Activated CD8-positive, alpha-beta memory T cell treated with anti-CD3 and anti-CD28 coated beads, Interleukin-2, amount 10 ng/mL, durations not matched to agents 7 days and 5 days (primary cell): ENCODE results near the gene FOXO6. TPM values are rescaled to one million over a fixed set of nuclear protein-coding genes. Genes with fewer than 3 reads are reported as not detected.
"Not testable (repeated sequence)": the region's sequence is repeated elsewhere in the genome, so short reads cannot be mapped to it uniquely, and the experiment has no call there.

ENCODE experiments used
- ATAC-seq: fragments of 150-1000 bp; cut with Tn5 transposase; one replicate; pipeline ENCODE4 v1.10.0; 2021; ENCODE audit warnings: moderate library complexity
- CTCF ChIA-PET: fragments of 350-600 bp; sonication (Branson Sonifier 250); formaldehyde crosslinking; loops from one replicate; lab custom pipeline; 2021; ENCODE audit warnings: antibody characterized with exemption; lab: Charles Lee
- DNase-seq: peaks from one replicate; pipeline ENCODE4 v3.0.0-alpha.2; 2020
- H3K27ac Mint-ChIP-seq: one replicate; pipeline ENCODE4 v1.8.0; 2021; ENCODE audit warnings: mild to moderate bottlenecking, mixed read lengths
- H3K27me3 Mint-ChIP-seq: one replicate; pipeline ENCODE4 v1.8.0; 2021; ENCODE audit warnings: mixed read lengths
- H3K36me3 Mint-ChIP-seq: one replicate; pipeline ENCODE4 v1.8.0; 2021; ENCODE audit warnings: mild to moderate bottlenecking, mixed read lengths
- H3K4me1 Mint-ChIP-seq: one replicate; pipeline ENCODE4 v1.8.0; 2021; ENCODE audit warnings: mixed read lengths
- H3K4me3 Mint-ChIP-seq: one replicate; pipeline ENCODE4 v1.8.0; 2021; ENCODE audit warnings: mild to moderate bottlenecking, moderate library complexity, mixed read lengths
- H3K9me3 Mint-ChIP-seq: one replicate; pipeline ENCODE4 v1.8.0; 2022; ENCODE audit warnings: low read depth, mixed read lengths
- total RNA-seq, 2 experiments: library from RNA; stranded (reverse); gene quantifications; one replicate each; pipeline ENCODE4 v1.2.3, GENCODE V29; 2021

The FOXO6 gene
- total RNA-seq, 2 experiments from 2014 or later = not detected

DNA sequence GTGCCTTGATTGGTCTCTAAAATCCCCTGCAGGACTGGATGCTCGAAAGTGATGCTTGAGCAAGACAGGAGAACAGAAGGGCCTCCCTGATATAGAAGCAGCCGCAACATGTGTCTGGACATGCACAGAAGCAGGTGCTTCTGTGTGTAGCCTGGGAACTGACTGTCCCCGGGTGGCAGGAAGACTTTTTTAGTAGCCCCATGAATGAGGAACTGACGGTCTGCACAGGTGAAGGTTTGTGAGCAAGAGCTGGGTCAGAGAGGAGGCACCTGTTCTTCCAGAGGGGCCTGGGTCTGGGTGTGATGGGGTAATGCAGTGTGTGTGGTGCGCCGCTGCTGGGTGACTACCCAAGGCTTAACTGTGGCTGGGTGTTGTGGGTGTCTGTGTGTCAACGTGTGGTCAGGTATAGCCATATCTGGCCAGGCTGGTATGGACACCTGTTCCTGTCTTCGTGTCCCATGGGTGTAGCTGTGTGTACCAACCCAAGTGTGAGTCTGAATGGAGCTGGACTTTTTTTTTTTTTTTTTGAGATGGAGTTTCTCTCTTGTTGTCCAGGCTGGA, 39.1 kb upstream of the FOXO6 start:
- ATAC-seq = no peak

GRCh38 chr1:41322835-41323234, 38.4 kb upstream of the FOXO6 start:
- Mint-ChIP-seq H3K36me3 (no peaks in the 10 kb centered on the region), H3K4me3 (no peak overlapping the region), H3K4me1 (no peaks in the 10 kb centered on the region), H3K27me3 (no peaks in the 10 kb centered on the region), H3K9me3 (no peaks in the 10 kb centered on the region), H3K27ac (no peak overlapping the region)
- ATAC-seq (peak; percentile 71), DNase-seq (peak; percentile 52)
- CTCF ChIA-PET = interaction anchor here (0.7 to 2.5 kb wide), 6 partner anchors 10 to 112 kb away, joined by 3 to 14 read pairs (median 6); no protein-coding TSS in a partner anchor

More for the DNA sequence above, 39.1 kb upstream of the FOXO6 start:
- Mint-ChIP-seq H3K36me3 (no peaks in the 10 kb centered on the region), H3K9me3 (no peaks in the 10 kb centered on the region), H3K27me3 (no peaks in the 10 kb centered on the region), H3K4me1 (no peaks in the 10 kb centered on the region), H3K4me3 (no peak overlapping the region), H3K27ac (no peak overlapping the region)
- peak; percentile 12 for DNase-seq
- CTCF ChIA-PET = interaction anchor here (0.6 to 2.5 kb wide), 7 partner anchors 9 to 113 kb away, joined by 3 to 14 read pairs (median 6); no protein-coding TSS in a partner anchor

- H3K4me1 Mint-ChIP-seq = no peaks in the 10 kb centered on the region
- no peaks in the 10 kb centered on the region for H3K36me3 Mint-ChIP-seq
- no peak for ATAC-seq
- DNase-seq = no peak
- CTCF ChIA-PET = interaction anchor here (1.6 to 2.5 kb wide), 5 partner anchors 10 to 95 kb away, joined by 3 to 14 read pairs (median 7); no protein-coding TSS in a partner anchor
- H3K9me3 Mint-ChIP-seq = no peaks in the 10 kb centered on the region
- no peak overlapping the region for H3K4me3 Mint-ChIP-seq
- H3K27me3 Mint-ChIP-seq = no peaks in the 10 kb centered on the region
- no peak overlapping the region for H3K27ac Mint-ChIP-seq
Observed at GRCh38 chr1:41323243-41323642, 38.0 kb upstream of the FOXO6 start.

DNA sequence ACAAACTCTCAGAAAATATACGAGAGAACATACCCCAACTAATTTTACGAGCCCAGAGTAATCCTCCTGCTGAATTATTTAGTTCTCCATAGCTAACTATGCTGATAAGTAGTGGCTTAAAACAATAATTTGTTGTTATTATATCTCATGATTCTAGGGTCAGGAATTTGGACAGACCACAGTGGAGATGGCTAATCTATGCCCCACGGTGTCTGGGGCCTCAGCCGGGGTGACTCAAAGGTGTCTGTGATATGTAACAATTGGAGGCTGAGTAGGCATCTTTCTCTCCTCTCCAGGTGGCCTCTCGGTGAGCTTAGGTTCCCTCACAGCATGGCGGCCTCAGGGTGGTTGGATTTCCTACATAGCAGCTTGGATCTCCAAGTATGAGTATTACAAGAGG, 35.4 kb upstream of the FOXO6 start:
- Mint-ChIP-seq H3K36me3 (no peaks in the 10 kb centered on the region), H3K27me3 (peaks cover under 1% of the 10 kb centered on the region), H3K4me3 (no peak overlapping the region), H3K27ac (no peak overlapping the region), H3K4me1 (no peaks in the 10 kb centered on the region), H3K9me3 (no peaks in the 10 kb centered on the region)
- ATAC-seq (no peak), DNase-seq (peak; percentile 25)
- CTCF ChIA-PET = interaction anchor here (0.9 kb wide), 1 partner anchor 11 kb away, joined by 5 read pairs; no protein-coding TSS in a partner anchor

- Mint-ChIP-seq H3K27me3 (peaks cover 3% of the 10 kb centered on the region), H3K36me3 (no peaks in the 10 kb centered on the region), H3K9me3 (no peaks in the 10 kb centered on the region), H3K27ac (no peak overlapping the region), H3K4me1 (no peaks in the 10 kb centered on the region), H3K4me3 (no peak overlapping the region)
- ATAC-seq = no peak
- DNase-seq = peak; percentile 38
- CTCF ChIA-PET = interaction anchor here (1.2 kb wide), 1 partner anchor 90 kb away, joined by 4 read pairs; no protein-coding TSS in a partner anchor
Observed at GRCh38 chr1:41327383-41327999, 33.7 kb upstream of the FOXO6 start.

- peaks cover 2% of the 10 kb centered on the region for H3K4me1 Mint-ChIP-seq
- H3K27me3 Mint-ChIP-seq = peaks cover 5% of the 10 kb centered on the region
- H3K27ac Mint-ChIP-seq = no peak overlapping the region
- ATAC-seq (no peak), DNase-seq (peak; percentile 19)
- H3K9me3 Mint-ChIP-seq = peaks cover 2% of the 10 kb centered on the region
- H3K4me3 Mint-ChIP-seq = no peak overlapping the region
- H3K36me3 Mint-ChIP-seq = no peaks in the 10 kb centered on the region
- CTCF ChIA-PET = no interaction called here
Observed at GRCh38 chr1:41328001-41328615, 33.1 kb upstream of the FOXO6 start.

DNA sequence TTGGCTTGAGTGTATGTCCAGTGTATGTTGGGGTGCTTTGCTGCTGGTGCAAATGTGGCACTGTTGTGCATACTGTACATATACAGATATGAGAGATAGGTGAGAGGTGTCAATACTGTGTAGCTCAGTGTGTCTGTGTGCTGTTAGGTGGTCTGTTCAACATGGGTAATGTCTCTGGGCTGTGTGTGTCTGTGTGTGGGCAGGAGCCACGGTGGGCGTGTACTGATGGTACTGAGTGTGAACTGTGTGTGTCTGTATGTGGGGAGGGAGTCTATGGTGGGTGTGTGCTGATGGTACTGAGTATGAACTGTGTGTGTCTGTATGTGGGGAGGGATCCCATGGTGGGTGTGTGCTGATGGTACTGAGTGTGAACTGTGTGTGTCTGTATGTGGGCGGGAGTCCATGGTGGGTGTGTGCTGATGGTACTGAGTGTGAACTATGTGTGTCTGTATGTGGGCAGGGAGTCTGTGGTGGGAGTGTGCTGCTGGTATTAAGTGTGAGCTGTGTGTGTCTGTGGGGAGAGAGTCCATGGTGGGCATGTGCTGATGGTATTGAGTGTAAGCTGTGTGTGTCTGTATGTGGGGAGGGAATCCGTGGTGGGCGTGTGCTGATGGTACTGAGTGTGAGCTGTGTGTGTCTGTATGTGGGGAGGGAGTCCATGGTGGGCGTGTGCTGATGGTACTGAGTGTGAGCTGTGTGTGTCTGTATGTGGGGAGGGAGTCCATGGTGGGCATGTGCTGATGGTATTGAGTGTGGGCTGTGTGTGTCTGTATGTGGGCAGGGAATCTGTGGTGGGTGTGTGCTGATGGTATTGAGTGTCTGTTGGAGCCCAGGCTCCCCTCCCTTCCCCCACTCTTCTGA, 32.2 kb upstream of the FOXO6 start:
- no peak for ATAC-seq
- Mint-ChIP-seq H3K4me3 (no peak overlapping the region), H3K27me3 (peaks cover 5% of the 10 kb centered on the region), H3K4me1 (peaks cover 6% of the 10 kb centered on the region), H3K27ac (no peak overlapping the region), H3K9me3 (peaks cover 2% of the 10 kb centered on the region), H3K36me3 (no peaks in the 10 kb centered on the region)
- CTCF ChIA-PET = no interaction called here
- peak; percentile 14 for DNase-seq

- CTCF ChIA-PET = no interaction called here
- no peak overlapping the region for H3K27ac Mint-ChIP-seq
- DNase-seq = peak; percentile 25
- peaks cover 6% of the 10 kb centered on the region for H3K4me1 Mint-ChIP-seq
- no peak for ATAC-seq
- H3K27me3 Mint-ChIP-seq = peaks cover 8% of the 10 kb centered on the region
- peaks cover 2% of the 10 kb centered on the region for H3K9me3 Mint-ChIP-seq
- H3K36me3 Mint-ChIP-seq = peaks cover 3% of the 10 kb centered on the region
- H3K4me3 Mint-ChIP-seq = no peak overlapping the region
Observed at GRCh38 chr1:41329662-41330587, 31.3 kb upstream of the FOXO6 start.

GRCh38 chr1:41330588-41331545, 30.4 kb upstream of the FOXO6 start:
- Mint-ChIP-seq H3K36me3 (peaks cover 3% of the 10 kb centered on the region), H3K27ac (no peak overlapping the region), H3K27me3 (peaks cover 16% of the 10 kb centered on the region), H3K4me3 (no peak overlapping the region), H3K4me1 (peaks cover 6% of the 10 kb centered on the region), H3K9me3 (peaks cover 6% of the 10 kb centered on the region)
- DNase-seq (peak; percentile 29), ATAC-seq (no peak)
- CTCF ChIA-PET = interaction anchor here (1.4 kb wide), 1 partner anchor 17 kb away, joined by 7 read pairs; no protein-coding TSS in a partner anchor

- CTCF ChIA-PET = interaction anchor here (1.4 kb wide), 1 partner anchor 18 kb away, joined by 7 read pairs; no protein-coding TSS in a partner anchor
Observed at GRCh38 chr1:41331546-41331917, 29.7 kb upstream of the FOXO6 start.

DNA sequence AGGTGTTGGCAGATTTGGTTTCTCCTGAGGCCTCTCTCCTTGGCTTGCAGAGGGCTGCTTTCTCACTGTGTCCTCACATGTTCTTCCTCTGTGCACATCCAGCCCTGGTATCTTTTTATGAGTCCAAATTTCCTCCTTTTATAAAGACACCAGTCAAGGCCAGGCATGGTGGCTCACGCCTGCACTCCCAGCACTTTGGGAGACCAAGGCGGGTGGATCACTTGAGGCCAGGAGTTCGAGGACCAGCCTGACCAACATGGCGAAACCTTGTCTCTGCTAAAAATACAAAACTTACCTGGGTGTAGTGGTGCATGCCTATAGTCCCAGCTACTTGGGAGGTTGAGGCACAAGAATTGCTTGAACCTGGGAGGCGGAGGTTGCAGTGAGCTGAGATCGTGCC, 29.1 kb upstream of the FOXO6 start:
- ATAC-seq, H3K4me1 Mint-ChIP-seq, H3K27ac Mint-ChIP-seq, H3K9me3 Mint-ChIP-seq, H3K4me3 Mint-ChIP-seq, H3K36me3 Mint-ChIP-seq: not testable (repeated sequence)
- peak; percentile 31 for DNase-seq
- H3K27me3 Mint-ChIP-seq = peaks cover 29% of the 10 kb centered on the region
- CTCF ChIA-PET = interaction anchor here (1.4 kb wide), 1 partner anchor 19 kb away, joined by 7 read pairs; no protein-coding TSS in a partner anchor

More at GRCh38 chr1:41331546-41331917, 29.7 kb upstream of the FOXO6 start:
- Mint-ChIP-seq H3K4me3 (no peak overlapping the region), H3K4me1 (peaks cover 6% of the 10 kb centered on the region), H3K27me3 (peaks cover 22% of the 10 kb centered on the region), H3K9me3 (peaks cover 6% of the 10 kb centered on the region), H3K36me3 (peaks cover 5% of the 10 kb centered on the region), H3K27ac (no peak overlapping the region)
- ATAC-seq = no peak
- peak; percentile 15 for DNase-seq
